NOMO-1 treated with dmso at 0.1 percent for 144 hours (cell line): Measurements from ENCODE around the gene MYOC.
"Not testable (repeated sequence)": the region's sequence is repeated elsewhere in the genome, so short reads cannot be mapped to it uniquely, and the experiment has no call there.

ENCODE experiments used
- DNase-seq: peaks from one replicate; lab custom pipeline; 2025; ENCODE audit not compliant: unreplicated experiment; lab: John Stamatoyannopoulos, UW

Gene MYOC

DNA sequence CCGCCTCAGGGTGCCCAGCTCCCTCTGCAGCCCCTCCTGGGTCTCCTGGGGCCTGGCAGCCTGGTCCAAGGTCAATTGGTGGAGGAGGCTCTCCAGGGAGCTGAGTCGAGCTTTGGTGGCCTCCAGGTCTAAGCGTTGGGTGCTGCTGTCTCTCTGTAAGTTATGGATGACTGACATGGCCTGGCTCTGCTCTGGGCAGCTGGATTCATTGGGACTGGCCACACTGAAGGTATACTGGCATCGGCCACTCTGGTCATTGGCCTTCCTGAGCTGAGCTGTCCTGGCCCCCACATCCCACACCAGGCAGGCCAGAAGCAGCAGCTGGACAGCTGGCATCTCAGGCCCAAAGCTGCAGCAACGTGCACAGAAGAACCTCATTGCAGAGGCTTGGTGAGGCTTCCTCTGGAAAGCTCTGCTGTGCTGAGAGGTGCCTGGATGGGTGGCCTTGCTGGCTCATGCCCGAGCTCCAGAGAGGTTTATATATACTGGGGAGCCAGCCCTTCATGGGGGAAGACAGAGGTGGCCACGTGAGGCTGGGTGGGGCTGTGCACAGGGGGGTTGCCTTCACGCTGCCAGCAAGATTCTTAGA, at the start of gene MYOC:
MYOC (minus strand) TSS at position 455 of the 589 bp plus-strand sequence; CDS start at position 378, 77 bp downstream.
- no peak for DNase-seq

- no peak for DNase-seq
These were observed 47.0 kb upstream of the MYOC start for GRCh38 chr1:171699531-171699930.

DNA sequence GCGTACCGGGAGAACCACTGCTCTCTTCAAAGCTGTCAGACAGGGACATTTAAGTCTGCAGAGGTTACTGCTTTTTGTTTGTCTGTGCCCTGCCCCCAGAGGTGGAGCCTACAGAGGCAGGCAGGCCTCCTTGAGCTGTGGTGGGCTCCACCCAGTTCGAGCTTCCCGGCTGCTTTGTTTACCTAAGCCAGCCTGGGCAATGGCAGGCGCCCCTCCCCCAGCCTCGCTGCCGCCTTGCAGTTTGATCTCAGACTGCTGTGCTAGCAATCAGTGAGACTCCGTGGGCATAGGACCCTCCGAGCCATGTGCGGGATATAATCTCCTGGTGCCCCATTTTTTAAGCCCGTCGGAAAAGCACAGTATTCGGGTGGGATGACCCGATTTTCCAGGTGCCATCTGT, 43.3 kb upstream of the MYOC start:
- DNase-seq, result not testable (repeated sequence)

DNA sequence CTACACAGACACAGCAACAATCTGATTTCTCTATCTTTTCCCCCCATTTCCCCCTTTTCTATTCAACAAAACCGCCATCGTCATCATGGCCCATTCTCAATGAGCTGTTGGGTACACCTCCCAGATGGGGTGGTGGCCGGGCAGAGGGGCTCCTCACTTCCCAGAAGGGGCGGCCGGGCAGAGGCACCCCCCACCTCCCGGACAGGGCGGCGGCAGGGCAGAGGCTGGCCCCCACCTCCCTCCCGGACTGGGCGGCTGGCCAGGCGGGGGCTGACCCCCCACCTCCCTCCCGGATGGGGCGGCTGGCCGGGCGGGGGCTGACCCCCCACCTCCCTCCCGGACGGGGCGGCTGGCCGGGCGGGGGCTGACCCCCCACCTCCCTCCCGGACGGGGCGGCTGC, 41.1 kb upstream of the MYOC start:
- DNase-seq, result not testable (repeated sequence)

- DNase-seq, result no peak
These were observed 31.4 kb upstream of the MYOC start for GRCh38 chr1:171683870-171684269.

GRCh38 chr1:171680339-171680738, 27.9 kb upstream of the MYOC start:
- DNase-seq, result no peak

- no peak for DNase-seq
These were observed 24.3 kb upstream of the MYOC start for GRCh38 chr1:171676823-171677222.

DNA sequence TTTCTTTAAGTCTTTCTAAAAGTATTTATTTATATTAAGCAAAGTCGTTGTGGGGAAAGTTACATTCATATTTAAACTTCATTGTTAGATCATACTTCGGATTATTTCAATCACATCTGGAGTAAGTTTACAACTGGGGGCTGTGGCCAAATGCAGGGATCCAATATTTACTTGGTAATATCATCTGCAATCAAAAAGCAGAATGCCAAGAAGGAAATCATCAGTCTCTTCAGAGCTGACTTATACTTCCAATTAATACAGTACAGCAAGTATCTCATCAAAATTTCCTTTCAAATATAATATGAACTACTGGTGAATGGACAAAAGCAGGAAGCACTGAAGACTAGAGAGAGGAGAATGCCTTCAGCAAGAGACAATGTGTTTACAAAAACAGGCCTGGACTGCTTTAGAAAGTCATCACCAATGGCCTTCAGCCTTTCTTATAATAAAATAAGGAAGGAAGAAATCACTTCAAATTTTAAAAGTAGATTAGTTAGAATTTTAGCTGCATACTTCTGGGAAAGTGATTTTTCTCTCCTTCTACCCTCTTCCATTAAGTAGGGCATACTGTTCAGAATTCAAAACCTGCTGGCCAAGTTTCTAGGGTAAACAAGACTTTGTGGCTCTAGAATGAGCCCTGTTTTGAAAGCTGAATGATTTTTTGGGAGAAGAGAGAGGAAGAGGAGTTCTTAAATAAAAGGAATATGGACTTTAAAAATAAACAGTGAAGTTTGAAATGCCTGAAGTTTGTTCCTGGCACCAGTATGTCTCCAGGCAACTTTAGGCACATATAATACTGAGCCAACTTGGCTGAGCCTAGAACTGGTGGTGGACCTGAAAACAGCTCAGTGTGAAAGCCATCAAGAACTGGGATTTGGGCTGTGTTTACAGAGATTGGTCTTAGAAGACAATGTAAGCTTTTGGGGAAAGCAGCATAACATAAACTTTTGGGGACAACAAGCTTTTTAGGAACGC, 22.2 kb upstream of the MYOC start:
- DNase-seq, result no peak

- DNase-seq, result no peak
These were observed 18.3 kb upstream of the MYOC start for GRCh38 chr1:171670739-171671138.

DNA sequence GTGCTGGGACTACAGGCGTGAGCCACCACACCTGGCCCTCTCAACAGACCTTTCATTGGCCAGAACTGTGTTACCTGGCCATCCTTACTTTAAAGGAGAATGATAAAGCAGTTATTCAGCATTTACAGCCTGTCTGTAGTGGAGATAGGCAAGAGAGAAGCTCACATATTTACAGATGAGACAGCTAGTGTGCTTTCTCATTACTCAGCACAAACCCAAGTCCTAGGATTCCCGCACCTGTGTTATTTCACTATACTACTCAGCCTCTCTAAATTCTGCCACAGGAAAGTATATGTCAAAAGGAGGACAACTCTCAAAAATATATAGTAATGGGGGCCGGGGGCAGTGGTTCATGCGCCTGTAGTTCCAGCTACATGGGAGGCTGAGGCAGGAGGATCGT, 15.9 kb upstream of the MYOC start:
- DNase-seq, result no peak

DNA sequence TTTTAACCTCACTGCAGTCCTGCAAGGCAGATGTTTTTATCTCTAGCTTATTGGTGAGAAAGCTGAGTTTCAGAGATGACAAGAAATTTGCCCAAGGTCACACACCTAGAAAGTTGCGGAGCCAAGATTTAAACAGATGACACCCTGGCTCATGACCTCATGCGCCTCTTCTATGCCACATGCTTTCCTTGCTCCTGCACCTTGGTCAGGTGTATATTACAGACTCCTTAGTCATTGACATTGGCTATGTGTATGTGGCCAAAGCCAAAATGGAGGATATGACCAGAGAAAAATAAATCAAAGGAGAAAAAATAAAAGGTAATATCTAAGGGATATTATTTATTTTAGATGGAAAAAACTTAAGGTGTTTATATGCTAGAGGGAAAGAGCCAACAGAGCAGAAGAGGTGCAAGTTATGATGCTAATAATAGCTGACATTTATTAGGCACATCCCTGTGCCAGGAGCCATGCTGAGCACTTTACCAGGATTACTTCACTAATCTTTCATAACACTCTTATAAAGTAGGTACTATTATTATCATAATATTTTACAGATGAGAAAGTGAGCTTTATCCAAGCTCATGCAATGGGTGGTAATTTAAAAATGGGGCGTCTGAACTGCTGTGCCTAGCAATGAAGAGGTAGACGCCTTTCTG, 13.8 kb upstream of the MYOC start:
- DNase-seq, result no peak

DNA sequence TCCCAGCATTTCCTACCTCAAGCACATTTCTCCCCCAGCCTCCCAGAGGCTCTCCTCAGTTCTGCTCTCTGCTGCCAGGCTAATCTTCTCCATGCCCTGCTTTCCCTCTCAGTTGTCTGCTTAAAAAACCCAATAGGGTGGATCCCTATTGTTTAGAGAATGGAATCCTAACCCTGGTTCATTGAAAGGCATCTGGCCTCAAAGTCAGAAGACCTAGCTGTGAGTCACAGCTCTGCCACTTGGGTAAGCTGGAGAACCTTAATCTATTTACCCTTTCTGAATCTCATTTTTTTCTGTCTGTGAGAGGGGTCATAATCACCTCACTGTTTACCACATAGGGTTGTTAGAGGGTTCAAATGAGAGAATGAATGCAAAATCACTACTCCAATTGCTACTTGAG, 12.5 kb upstream of the MYOC start:
- DNase-seq, result no peak

- DNase-seq, result no peak
These were observed 11.5 kb upstream of the MYOC start for GRCh38 chr1:171663854-171664575.

DNA sequence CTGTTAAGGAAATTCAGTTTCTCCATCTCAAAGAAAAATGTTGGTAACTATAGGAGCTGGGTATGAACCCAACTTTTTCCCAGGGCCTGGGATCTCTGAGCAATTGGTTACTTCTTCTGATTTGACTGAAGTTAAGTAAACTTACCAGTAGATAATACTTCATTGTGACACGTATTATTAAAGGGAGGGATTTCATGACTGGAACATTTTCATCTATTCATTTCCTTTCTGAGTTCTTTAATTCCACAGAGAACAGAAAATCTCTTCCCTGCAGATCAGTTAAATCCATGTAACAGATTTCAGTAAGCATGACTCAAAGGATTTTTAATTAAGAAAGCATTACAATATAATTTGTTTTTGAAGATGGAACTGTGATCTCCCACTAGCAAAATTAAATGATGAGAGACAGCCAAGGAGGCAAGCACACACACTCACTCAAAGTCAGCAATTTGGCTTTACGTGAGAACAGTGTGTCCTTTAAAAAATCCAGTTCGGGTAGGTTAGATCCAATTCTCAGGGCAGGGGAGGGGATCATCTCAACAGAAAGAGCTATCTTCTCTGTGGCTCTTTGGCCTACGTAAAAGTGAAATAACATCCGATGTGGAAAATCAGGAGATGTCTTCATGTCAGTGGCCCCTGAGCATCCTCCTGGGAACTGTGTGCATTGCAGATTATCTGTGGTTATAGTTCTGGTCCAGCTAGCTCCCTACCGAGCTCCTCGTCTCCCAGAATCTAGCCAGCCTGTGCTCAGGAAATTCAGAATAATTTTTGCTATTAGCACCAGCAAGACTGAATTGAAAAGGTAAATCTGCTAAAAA, 10.8 kb upstream of the MYOC start:
- DNase-seq, result no peak

DNA sequence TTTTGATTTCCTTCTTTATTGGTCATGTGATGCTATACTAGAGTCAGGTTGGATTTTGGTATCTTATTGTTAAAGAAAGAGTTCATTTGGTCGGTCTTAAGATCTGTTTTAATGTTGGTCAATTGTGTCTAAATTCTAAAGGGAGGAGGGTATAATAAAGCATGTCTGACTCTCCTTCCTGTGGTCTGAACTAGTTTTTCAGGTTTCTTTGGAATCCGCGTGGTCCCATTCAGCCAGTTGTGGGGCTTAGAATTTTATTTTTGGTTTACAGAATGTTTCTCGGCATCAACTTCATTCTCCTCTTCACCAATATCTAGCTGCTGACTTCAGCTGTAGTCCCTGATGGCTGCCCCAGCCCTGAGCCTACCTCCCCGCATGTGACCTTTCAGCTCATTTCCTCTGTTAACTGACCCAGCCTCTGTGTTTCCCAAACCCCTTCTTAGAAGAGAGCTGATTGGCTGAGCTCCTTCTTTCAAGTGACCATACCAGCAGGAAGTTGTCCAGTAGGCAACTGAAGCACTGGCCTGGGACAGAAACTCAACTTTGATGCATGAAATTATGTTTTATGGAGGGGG, 8.7 kb upstream of the MYOC start:
- DNase-seq, result no peak

GRCh38 chr1:171656206-171656605, 3.7 kb upstream of the MYOC start:
- not testable (repeated sequence) for DNase-seq

GRCh38 chr1:171655746-171656116, 3.2 kb upstream of the MYOC start:
- no peak for DNase-seq

DNA sequence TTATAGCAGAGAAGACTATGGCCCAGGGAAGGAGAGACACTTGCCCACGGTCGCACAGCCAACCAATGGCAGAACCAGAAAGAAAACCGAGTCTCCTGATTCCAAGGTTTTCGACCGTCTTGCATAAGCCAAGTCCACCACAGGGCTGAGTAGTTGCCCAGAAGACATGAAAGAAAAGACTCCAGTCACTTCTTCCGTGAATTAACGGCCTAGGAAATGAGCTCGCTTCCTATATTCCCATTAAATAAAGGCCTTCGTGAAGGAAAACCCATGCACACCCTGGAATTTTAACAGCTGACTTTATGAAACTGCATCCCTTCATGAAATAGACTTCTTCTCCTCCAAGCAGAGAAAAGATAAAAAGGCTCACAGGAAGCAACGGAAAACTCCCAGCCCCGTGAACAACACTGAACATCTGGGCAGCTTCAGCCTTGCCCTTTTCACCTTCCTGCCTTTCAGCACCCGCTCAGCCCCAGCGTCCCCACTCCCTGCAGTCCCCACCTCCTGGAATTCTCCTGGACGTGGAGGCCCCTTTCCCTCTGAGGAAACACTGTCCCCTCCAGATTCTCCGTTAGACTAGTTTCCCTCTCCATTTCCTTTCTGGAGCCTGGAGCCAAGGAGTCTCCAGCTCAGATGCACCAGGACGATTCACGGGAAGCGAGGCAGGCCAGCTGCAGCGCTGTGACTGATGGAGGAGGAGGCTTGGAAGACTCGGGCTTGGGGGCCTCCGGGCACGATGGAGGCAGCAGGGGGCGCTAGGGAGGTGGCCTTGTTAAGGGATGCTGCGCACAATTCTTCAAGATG, 2.7 kb upstream of the MYOC start:
- DNase-seq, result peak; percentile 21
